GM23338 (cell line): ENCODE data around the gene PPP1R9A. TPM values are rescaled to one million over a fixed set of nuclear protein-coding genes. Genes with fewer than 3 reads are reported as not detected.

Source experiments
- ATAC-seq: fragments of 200-7000 bp; cut with Tn5 transposase; 3 replicates; pipeline ENCODE4 v1.9.1; 2020
- DNase-seq: peaks from one replicate; pipeline ENCODE4 v3.0.0-alpha.2; 2015; ENCODE audit warnings: low spot score
- H2AFZ ChIP-seq: fragments of 200-600 bp; sonication (generic); 2 replicates; pipeline ENCODE4 v1.8.0; 2016; ENCODE audit warnings: antibody characterized with exemption, mild to moderate bottlenecking, moderate library complexity
- H3F3A ChIP-seq: fragments of 200-600 bp; sonication (generic); replicated peaks from 2 replicates; pipeline ENCODE4 v1.8.0; 2017; ENCODE audit warnings: antibody characterized with exemption, mixed run types, low read depth
- H3K27ac ChIP-seq: fragments of 200-600 bp; sonication (generic); 2 replicates; pipeline ENCODE4 v1.6.1; 2016; ENCODE audit warnings: low read depth
- H3K27me3 ChIP-seq: fragments of 200-600 bp; sonication (generic); 2 replicates; pipeline ENCODE4 v1.8.0; 2016; ENCODE audit warnings: mild to moderate bottlenecking, mixed run types, moderate library complexity; ENCODE audit not compliant: insufficient read depth
- H3K36me3 ChIP-seq: fragments of 200-600 bp; sonication (generic); 2 replicates; pipeline ENCODE4 v1.8.0; 2016; ENCODE audit warnings: mild to moderate bottlenecking; ENCODE audit not compliant: insufficient read depth
- H3K4me1 ChIP-seq: fragments of 200-600 bp; sonication (generic); 2 replicates; pipeline ENCODE4 v1.8.0; 2016; ENCODE audit warnings: mild to moderate bottlenecking, moderate library complexity; ENCODE audit not compliant: insufficient read depth
- H3K4me2 ChIP-seq: fragments of 200-600 bp; sonication (generic); 2 replicates; pipeline ENCODE4 v1.7.1; 2017; ENCODE audit warnings: mixed run types
- H3K4me3 ChIP-seq: fragments of 200-600 bp; sonication (generic); 2 replicates; pipeline ENCODE4 v1.6.1; 2016; ENCODE audit warnings: mixed run types
- H3K79me2 ChIP-seq: fragments of 200-600 bp; sonication (generic); replicated peaks from 2 replicates; pipeline ENCODE4 v1.8.0; 2017; ENCODE audit warnings: mild to moderate bottlenecking; ENCODE audit not compliant: insufficient read depth
- H3K9me2 ChIP-seq: fragments of 200-600 bp; sonication (generic); 2 replicates; pipeline ENCODE4 v1.8.0; 2017; ENCODE audit not compliant: insufficient read depth
- H4K20me1 ChIP-seq: fragments of 200-600 bp; sonication (generic); replicated peaks from 2 replicates; pipeline ENCODE4 v1.8.0; 2017; ENCODE audit warnings: mild to moderate bottlenecking; ENCODE audit not compliant: insufficient read depth
- H3K27ac Mint-ChIP-seq: 2 replicates; pipeline ENCODE4 v1.8.0; 2020; ENCODE audit warnings: inconsistent platforms, mild to moderate bottlenecking, moderate library complexity, mixed read lengths
- H3K27me3 Mint-ChIP-seq: 3 replicates; pipeline ENCODE4 v1.8.0; 2022; ENCODE audit warnings: low read depth, mild to moderate bottlenecking, moderate library complexity, mixed read lengths, inconsistent platforms; ENCODE audit not compliant: insufficient read depth, poor library complexity
- H3K36me3 Mint-ChIP-seq: 3 replicates; pipeline ENCODE4 v1.8.0; 2021; ENCODE audit warnings: low read depth, mild to moderate bottlenecking, inconsistent platforms, moderate library complexity, mixed read lengths
- H3K4me1 Mint-ChIP-seq: 3 replicates; pipeline ENCODE4 v1.8.0; 2020; ENCODE audit warnings: mild to moderate bottlenecking, inconsistent platforms, mixed read lengths
- H3K4me3 Mint-ChIP-seq: 3 replicates; pipeline ENCODE4 v1.8.0; 2021; ENCODE audit warnings: moderate library complexity, mild to moderate bottlenecking, inconsistent platforms, mixed read lengths
- H3K9me3 Mint-ChIP-seq: 3 replicates; pipeline ENCODE4 v1.8.0; 2020; ENCODE audit warnings: moderate library complexity, mild to moderate bottlenecking, inconsistent platforms, mixed read lengths
- CREB1 ChIP-seq: fragments of 250-450 bp; sonication (Bioruptor Pico); IDR thresholded peaks from 2 replicates; pipeline ENCODE4 v1.5.0; 2020; ENCODE audit warnings: low read depth, mild to moderate bottlenecking, moderate library complexity
- EZH2 ChIP-seq: fragments of 200-600 bp; sonication (generic); IDR thresholded peaks from one replicate; pipeline ENCODE4 v1.8.0; 2017; ENCODE audit warnings: antibody characterized with exemption, mild to moderate bottlenecking, low read depth; ENCODE audit not compliant: unreplicated experiment
- EZH2phosphoT487 ChIP-seq: fragments of 200-600 bp; sonication (generic); IDR thresholded peaks from one replicate; pipeline ENCODE4 v1.8.1; 2018; ENCODE audit warnings: antibody characterized with exemption; ENCODE audit not compliant: unreplicated experiment
- JUNB ChIP-seq: IDR thresholded peaks from one replicate; pipeline ENCODE4 v1.6.1; 2016; ENCODE audit warnings: antibody characterized with exemption; ENCODE audit not compliant: unreplicated experiment
- NANOG ChIP-seq: IDR thresholded peaks from 2 replicates; pipeline ENCODE4 v1.6.1; 2016; ENCODE audit warnings: antibody characterized with exemption, borderline replicate concordance
- POLR2AphosphoS5 ChIP-seq: IDR thresholded peaks from 2 replicates; pipeline ENCODE4 v1.6.1; 2016; ENCODE audit warnings: antibody characterized with exemption, low read depth
- STAT1 ChIP-seq: IDR thresholded peaks from one replicate; pipeline ENCODE4 v1.6.1; 2016; ENCODE audit warnings: antibody characterized with exemption; ENCODE audit not compliant: unreplicated experiment
- ZNF114 ChIP-seq: fragments of 250-450 bp; sonication (Bioruptor Pico); IDR thresholded peaks from 2 replicates; pipeline ENCODE4 v1.5.0; 2020; ENCODE audit warnings: mild to moderate bottlenecking, moderate library complexity
- ZNF331 ChIP-seq: fragments of 250-450 bp; sonication (Bioruptor Pico); IDR thresholded peaks from 2 replicates; pipeline ENCODE4 v1.5.0; 2020; ENCODE audit warnings: low read depth, mild to moderate bottlenecking, moderate library complexity
- polyA plus RNA-seq: library from polyadenylated mRNA; unstranded; fragments of >200 nt; fragmentation: Nextera tagmentation; extraction: Ambion mirVana; gene quantifications from 2 replicates; pipeline ENCODE4 v1.2.1, GENCODE V29; 2016
- total RNA-seq: library from RNA; depleted of rRNA; stranded (reverse); fragments of >200 nt; shearing (Covaris generic); gene quantifications from 2 replicates; pipeline ENCODE4 v1.2.3, GENCODE V29; 2014
- TF ChIP-seq, protein P1 (sequence below): fragments of 250-450 bp; sonication (Bioruptor Pico); IDR thresholded peaks from 2 replicates; pipeline ENCODE4 v1.5.0; 2020; ENCODE audit warnings: mild to moderate bottlenecking, moderate library complexity
- TF ChIP-seq, protein P2 (sequence below): IDR thresholded peaks from one replicate; pipeline ENCODE4 v1.6.1; 2018; ENCODE audit warnings: antibody characterized with exemption; ENCODE audit not compliant: unreplicated experiment
- TF ChIP-seq, protein P3 (sequence below), 2 experiments: fragments of 200-600 bp in 1 of 2; sonication (generic) in 1 of 2; conservative IDR thresholded peaks; 2 replicates each; pipeline versions ENCODE4 v1.5.1 to v1.6.1; 2016 to 2017; ENCODE audit warnings: antibody characterized with exemption in 2 of 2, low read depth in 2 of 2, mild to moderate bottlenecking in 2 of 2, moderate library complexity in 1 of 2
- TF ChIP-seq, protein P4 (sequence below): IDR thresholded peaks from 2 replicates; pipeline ENCODE4 v1.6.1; 2016; ENCODE audit warnings: antibody characterized with exemption

Gene PPP1R9A
- total and polyA plus RNA-seq, 2 experiments from 2014 or later, result 10.6 to 31.8 TPM

DNA sequence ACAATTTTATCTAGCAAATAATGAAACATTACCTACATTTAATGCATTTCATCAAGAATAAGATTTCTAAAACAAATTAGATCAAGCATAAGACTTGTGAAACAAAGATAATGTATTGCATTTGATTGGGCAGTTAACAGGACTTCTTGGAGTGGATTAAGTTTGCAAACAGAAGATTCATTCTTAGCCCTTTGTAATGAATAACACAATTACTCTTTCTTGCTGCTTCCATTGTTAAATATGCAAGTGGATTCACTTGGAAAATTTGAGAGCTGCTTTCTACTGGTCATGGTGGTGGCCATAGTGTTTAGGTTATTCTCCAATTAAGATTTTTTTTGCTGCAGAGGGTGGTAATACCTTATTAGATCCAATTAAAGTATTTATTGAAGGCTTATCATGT, 6.0 kb downstream of the PPP1R9A start:
- no peak for ATAC-seq
- no peaks in the 10 kb centered on the region for H3K36me3 ChIP-seq
- no peak overlapping the region for H3K27ac ChIP-seq
- Mint-ChIP-seq H3K9me3 (no peaks in the 10 kb centered on the region), H3K27me3 (no peaks in the 10 kb centered on the region), H3K4me1 (peaks cover 60% of the 10 kb centered on the region), H3K36me3 (peaks cover 12% of the 10 kb centered on the region), H3K4me3 (peak overlapping the region; percentile 55), H3K27ac (peak overlapping the region; percentile 63; the same call in 1 of the 2 replicates)
- no peak for DNase-seq
- H3K27me3 ChIP-seq, result no peaks in the 10 kb centered on the region
- no peaks in the 10 kb centered on the region for H3K9me2 ChIP-seq
- H4K20me1 ChIP-seq, result no peaks in the 10 kb centered on the region; the same call in 1 of the 2 replicates
- no peaks in the 10 kb centered on the region for H3F3A ChIP-seq
- H3K79me2 ChIP-seq, result peaks cover 89% of the 10 kb centered on the region
- H2AFZ ChIP-seq, result no peak overlapping the region
- TF ChIP-seq ZNF331 (CRISPR knock-in tag), result no peak
- TF ChIP-seq EZH2, result no peak
- TF ChIP-seq, protein P1, sequence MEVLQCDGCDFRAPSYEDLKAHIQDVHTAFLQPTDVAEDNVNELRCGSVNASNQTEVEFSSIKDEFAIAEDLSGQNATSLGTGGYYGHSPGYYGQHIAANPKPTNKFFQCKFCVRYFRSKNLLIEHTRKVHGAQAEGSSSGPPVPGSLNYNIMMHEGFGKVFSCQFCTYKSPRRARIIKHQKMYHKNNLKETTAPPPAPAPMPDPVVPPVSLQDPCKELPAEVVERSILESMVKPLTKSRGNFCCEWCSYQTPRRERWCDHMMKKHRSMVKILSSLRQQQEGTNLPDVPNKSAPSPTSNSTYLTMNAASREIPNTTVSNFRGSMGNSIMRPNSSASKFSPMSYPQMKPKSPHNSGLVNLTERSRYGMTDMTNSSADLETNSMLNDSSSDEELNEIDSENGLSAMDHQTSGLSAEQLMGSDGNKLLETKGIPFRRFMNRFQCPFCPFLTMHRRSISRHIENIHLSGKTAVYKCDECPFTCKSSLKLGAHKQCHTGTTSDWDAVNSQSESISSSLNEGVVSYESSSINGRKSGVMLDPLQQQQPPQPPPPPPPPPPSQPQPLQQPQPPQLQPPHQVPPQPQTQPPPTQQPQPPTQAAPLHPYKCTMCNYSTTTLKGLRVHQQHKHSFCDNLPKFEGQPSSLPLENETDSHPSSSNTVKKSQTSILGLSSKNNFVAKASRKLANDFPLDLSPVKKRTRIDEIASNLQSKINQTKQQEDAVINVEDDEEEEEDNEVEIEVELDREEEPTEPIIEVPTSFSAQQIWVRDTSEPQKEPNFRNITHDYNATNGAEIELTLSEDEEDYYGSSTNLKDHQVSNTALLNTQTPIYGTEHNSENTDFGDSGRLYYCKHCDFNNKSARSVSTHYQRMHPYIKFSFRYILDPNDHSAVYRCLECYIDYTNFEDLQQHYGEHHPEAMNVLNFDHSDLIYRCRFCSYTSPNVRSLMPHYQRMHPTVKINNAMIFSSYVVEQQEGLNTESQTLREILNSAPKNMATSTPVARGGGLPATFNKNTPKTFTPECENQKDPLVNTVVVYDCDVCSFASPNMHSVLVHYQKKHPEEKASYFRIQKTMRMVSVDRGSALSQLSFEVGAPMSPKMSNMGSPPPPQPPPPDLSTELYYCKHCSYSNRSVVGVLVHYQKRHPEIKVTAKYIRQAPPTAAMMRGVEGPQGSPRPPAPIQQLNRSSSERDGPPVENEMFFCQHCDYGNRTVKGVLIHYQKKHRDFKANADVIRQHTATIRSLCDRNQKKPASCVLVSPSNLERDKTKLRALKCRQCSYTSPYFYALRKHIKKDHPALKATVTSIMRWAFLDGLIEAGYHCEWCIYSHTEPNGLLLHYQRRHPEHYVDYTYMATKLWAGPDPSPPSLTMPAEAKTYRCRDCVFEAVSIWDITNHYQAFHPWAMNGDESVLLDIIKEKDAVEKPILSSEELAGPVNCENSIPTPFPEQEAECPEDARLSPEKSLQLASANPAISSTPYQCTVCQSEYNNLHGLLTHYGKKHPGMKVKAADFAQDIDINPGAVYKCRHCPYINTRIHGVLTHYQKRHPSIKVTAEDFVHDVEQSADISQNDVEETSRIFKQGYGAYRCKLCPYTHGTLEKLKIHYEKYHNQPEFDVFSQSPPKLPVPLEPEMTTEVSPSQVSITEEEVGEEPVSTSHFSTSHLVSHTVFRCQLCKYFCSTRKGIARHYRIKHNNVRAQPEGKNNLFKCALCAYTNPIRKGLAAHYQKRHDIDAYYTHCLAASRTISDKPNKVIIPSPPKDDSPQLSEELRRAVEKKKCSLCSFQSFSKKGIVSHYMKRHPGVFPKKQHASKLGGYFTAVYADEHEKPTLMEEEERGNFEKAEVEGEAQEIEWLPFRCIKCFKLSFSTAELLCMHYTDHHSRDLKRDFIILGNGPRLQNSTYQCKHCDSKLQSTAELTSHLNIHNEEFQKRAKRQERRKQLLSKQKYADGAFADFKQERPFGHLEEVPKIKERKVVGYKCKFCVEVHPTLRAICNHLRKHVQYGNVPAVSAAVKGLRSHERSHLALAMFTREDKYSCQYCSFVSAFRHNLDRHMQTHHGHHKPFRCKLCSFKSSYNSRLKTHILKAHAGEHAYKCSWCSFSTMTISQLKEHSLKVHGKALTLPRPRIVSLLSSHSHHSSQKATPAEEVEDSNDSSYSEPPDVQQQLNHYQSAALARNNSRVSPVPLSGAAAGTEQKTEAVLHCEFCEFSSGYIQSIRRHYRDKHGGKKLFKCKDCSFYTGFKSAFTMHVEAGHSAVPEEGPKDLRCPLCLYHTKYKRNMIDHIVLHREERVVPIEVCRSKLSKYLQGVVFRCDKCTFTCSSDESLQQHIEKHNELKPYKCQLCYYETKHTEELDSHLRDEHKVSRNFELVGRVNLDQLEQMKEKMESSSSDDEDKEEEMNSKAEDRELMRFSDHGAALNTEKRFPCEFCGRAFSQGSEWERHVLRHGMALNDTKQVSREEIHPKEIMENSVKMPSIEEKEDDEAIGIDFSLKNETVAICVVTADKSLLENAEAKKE (CRISPR knock-in tag), result no peak
- no peak for TF ChIP-seq STAT1
- no peak for TF ChIP-seq JUNB
- TF ChIP-seq CREB1 (CRISPR knock-in tag), result no peak
- TF ChIP-seq, protein P2, sequence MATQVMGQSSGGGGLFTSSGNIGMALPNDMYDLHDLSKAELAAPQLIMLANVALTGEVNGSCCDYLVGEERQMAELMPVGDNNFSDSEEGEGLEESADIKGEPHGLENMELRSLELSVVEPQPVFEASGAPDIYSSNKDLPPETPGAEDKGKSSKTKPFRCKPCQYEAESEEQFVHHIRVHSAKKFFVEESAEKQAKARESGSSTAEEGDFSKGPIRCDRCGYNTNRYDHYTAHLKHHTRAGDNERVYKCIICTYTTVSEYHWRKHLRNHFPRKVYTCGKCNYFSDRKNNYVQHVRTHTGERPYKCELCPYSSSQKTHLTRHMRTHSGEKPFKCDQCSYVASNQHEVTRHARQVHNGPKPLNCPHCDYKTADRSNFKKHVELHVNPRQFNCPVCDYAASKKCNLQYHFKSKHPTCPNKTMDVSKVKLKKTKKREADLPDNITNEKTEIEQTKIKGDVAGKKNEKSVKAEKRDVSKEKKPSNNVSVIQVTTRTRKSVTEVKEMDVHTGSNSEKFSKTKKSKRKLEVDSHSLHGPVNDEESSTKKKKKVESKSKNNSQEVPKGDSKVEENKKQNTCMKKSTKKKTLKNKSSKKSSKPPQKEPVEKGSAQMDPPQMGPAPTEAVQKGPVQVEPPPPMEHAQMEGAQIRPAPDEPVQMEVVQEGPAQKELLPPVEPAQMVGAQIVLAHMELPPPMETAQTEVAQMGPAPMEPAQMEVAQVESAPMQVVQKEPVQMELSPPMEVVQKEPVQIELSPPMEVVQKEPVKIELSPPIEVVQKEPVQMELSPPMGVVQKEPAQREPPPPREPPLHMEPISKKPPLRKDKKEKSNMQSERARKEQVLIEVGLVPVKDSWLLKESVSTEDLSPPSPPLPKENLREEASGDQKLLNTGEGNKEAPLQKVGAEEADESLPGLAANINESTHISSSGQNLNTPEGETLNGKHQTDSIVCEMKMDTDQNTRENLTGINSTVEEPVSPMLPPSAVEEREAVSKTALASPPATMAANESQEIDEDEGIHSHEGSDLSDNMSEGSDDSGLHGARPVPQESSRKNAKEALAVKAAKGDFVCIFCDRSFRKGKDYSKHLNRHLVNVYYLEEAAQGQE, result no peak
- TF ChIP-seq, protein P3, sequence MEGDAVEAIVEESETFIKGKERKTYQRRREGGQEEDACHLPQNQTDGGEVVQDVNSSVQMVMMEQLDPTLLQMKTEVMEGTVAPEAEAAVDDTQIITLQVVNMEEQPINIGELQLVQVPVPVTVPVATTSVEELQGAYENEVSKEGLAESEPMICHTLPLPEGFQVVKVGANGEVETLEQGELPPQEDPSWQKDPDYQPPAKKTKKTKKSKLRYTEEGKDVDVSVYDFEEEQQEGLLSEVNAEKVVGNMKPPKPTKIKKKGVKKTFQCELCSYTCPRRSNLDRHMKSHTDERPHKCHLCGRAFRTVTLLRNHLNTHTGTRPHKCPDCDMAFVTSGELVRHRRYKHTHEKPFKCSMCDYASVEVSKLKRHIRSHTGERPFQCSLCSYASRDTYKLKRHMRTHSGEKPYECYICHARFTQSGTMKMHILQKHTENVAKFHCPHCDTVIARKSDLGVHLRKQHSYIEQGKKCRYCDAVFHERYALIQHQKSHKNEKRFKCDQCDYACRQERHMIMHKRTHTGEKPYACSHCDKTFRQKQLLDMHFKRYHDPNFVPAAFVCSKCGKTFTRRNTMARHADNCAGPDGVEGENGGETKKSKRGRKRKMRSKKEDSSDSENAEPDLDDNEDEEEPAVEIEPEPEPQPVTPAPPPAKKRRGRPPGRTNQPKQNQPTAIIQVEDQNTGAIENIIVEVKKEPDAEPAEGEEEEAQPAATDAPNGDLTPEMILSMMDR (conservative IDR thresholded peaks at IDR 0.05; ENCODE audit: low read depth in 2 of 2), result no peak
- no peak for TF ChIP-seq ZNF114 (CRISPR knock-in tag)
- no peak for TF ChIP-seq EZH2phosphoT487
- no peak for TF ChIP-seq NANOG
- TF ChIP-seq, protein P4, sequence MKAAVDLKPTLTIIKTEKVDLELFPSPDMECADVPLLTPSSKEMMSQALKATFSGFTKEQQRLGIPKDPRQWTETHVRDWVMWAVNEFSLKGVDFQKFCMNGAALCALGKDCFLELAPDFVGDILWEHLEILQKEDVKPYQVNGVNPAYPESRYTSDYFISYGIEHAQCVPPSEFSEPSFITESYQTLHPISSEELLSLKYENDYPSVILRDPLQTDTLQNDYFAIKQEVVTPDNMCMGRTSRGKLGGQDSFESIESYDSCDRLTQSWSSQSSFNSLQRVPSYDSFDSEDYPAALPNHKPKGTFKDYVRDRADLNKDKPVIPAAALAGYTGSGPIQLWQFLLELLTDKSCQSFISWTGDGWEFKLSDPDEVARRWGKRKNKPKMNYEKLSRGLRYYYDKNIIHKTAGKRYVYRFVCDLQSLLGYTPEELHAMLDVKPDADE, result no peak
- no peak for TF ChIP-seq POLR2AphosphoS5
- peak overlapping the region; percentile 71 for H3K4me2 ChIP-seq
- H3K4me3 ChIP-seq, result peak overlapping the region; percentile 30
- H3K4me1 ChIP-seq, result peaks cover 63% of the 10 kb centered on the region
